HEK293 (cell line): ENCODE measurements around the gene ANO7.

Experiments used
- CTCF ChIA-PET: fragments of 350-600 bp; formaldehyde crosslinking; extraction: SDS; loops from one replicate; lab custom pipeline; 2021; ENCODE audit warnings: antibody characterized with exemption; lab: Yijun Ruan, JAX
- POLR2A ChIA-PET: fragments of 300-600 bp; formaldehyde crosslinking; extraction: SDS; loops from one replicate; lab custom pipeline; 2020; ENCODE audit warnings: antibody characterized with exemption, inconsistent platforms; lab: Yijun Ruan, JAX
- H3K27ac ChIP-seq: fragments of 200-500 bp; sonication (Bioruptor generic); 2 replicates; pipeline ENCODE4 v1.5.1; 2014; ENCODE audit warnings: low read depth, low read length, control low read depth, inconsistent platforms; ENCODE audit errors: extremely low read depth
- H3K36me3 ChIP-seq, 2 experiments: fragments of 200-500 bp in 1 of 2; sonication (Bioruptor generic) in 1 of 2; 1 replicate in 1 of 2; 2 replicates in 1 of 2; pipeline ENCODE4 v1.5.1; 2014 to 2017; ENCODE audit warnings: inconsistent platforms in 2 of 2, low read length in 2 of 2; ENCODE audit not compliant: control insufficient read depth in 2 of 2, insufficient read depth in 1 of 2
- H3K4me1 ChIP-seq: fragments of 200-500 bp; sonication (Bioruptor generic); 2 replicates; pipeline ENCODE4 v1.5.1; 2014; ENCODE audit warnings: mild to moderate bottlenecking, low read length, inconsistent platforms; ENCODE audit not compliant: control insufficient read depth, insufficient read depth
- H3K4me3 ChIP-seq: 2 replicates; pipeline ENCODE4 v1.5.1; 2011; ENCODE audit warnings: low read depth, mild to moderate bottlenecking, control low read depth, low read length, moderate library complexity
- H3K9me3 ChIP-seq: fragments of 200-500 bp; sonication (Bioruptor generic); 2 replicates; pipeline ENCODE4 v1.5.1; 2014; ENCODE audit warnings: low read depth, low read length, inconsistent platforms; ENCODE audit not compliant: control insufficient read depth, insufficient read depth
- GLIS1 ChIP-seq: fragments of 450-650 bp; formaldehyde crosslinking; IDR thresholded peaks from 2 replicates; pipeline ENCODE4 v1.5.1; 2016; ENCODE audit warnings: missing biosample characterization, missing genetic modification characterization
- GLIS2 ChIP-seq: fragments of 450-650 bp; formaldehyde crosslinking; IDR thresholded peaks from 2 replicates; pipeline ENCODE4 v1.5.1; 2016; ENCODE audit warnings: missing biosample characterization, missing genetic modification characterization
- HOXC10 ChIP-seq: sonication (generic); formaldehyde crosslinking; IDR thresholded peaks from 2 replicates; pipeline ENCODE4 v1.8.1; 2023; ENCODE audit warnings: mild to moderate bottlenecking, missing genetic modification reagents
- REST ChIP-seq: fragments of 450-650 bp; formaldehyde crosslinking; IDR thresholded peaks from 2 replicates; pipeline ENCODE4 v1.5.1; 2016; ENCODE audit warnings: missing biosample characterization, missing genetic modification characterization
- ZBTB8A ChIP-seq: fragments of 450-650 bp; formaldehyde crosslinking; IDR thresholded peaks from 2 replicates; pipeline ENCODE4 v1.5.1; 2016; ENCODE audit warnings: missing biosample characterization, missing genetic modification characterization
- ZIC2 ChIP-seq: fragments of 450-650 bp; formaldehyde crosslinking; IDR thresholded peaks from 2 replicates; pipeline ENCODE4 v1.5.1; 2016; ENCODE audit warnings: missing biosample characterization, missing genetic modification characterization
- ZNF16 ChIP-seq: fragments of 450-650 bp; formaldehyde crosslinking; IDR thresholded peaks from 2 replicates; pipeline ENCODE4 v1.5.1; 2016; ENCODE audit warnings: low read depth, missing biosample characterization, missing genetic modification characterization
- ZNF202 ChIP-seq: fragments of 450-650 bp; formaldehyde crosslinking; IDR thresholded peaks from 2 replicates; pipeline ENCODE4 v1.5.1; 2016; ENCODE audit warnings: missing biosample characterization, missing genetic modification characterization, borderline replicate concordance
- ZNF324 ChIP-seq: fragments of 450-650 bp; formaldehyde crosslinking; IDR thresholded peaks from 2 replicates; pipeline ENCODE4 v1.5.1; 2016; ENCODE audit warnings: missing biosample characterization, missing genetic modification characterization
- ZNF391 ChIP-seq: fragments of 450-650 bp; formaldehyde crosslinking; IDR thresholded peaks from 2 replicates; pipeline ENCODE4 v1.5.1; 2016; ENCODE audit warnings: low read depth, missing biosample characterization, missing genetic modification characterization, borderline replicate concordance
- ZNF571 ChIP-seq: fragments of 450-650 bp; formaldehyde crosslinking; IDR thresholded peaks from 2 replicates; pipeline ENCODE4 v1.5.0; 2017; ENCODE audit warnings: missing biosample characterization, missing genetic modification characterization
- ZNF623 ChIP-seq: fragments of 450-650 bp; formaldehyde crosslinking; IDR thresholded peaks from 2 replicates; pipeline ENCODE4 v1.5.1; 2016; ENCODE audit warnings: missing biosample characterization, missing genetic modification characterization
- ZNF692 ChIP-seq: fragments of 450-650 bp; formaldehyde crosslinking; IDR thresholded peaks from 2 replicates; pipeline ENCODE4 v1.5.1; 2016; ENCODE audit warnings: missing biosample characterization, missing genetic modification characterization
- ZSCAN16 ChIP-seq: fragments of 450-650 bp; formaldehyde crosslinking; IDR thresholded peaks from 2 replicates; pipeline ENCODE4 v1.5.1; 2016; ENCODE audit warnings: missing biosample characterization, missing genetic modification characterization
- ZXDB ChIP-seq: fragments of 450-650 bp; formaldehyde crosslinking; IDR thresholded peaks from 2 replicates; pipeline ENCODE4 v1.5.1; 2016; ENCODE audit warnings: missing biosample characterization, missing genetic modification characterization

ANO7 gene

GRCh38 chr2:241197947-241198346 lies 9.5 kb downstream of the ANO7 start (continued):
- TF ChIP-seq REST (tag by site-specific recombination) (no peak), ZNF202 (tag by site-specific recombination) (no peak)

- ChIA-PET CTCF (no interaction called here), POLR2A (no interaction called here)
- TF ChIP-seq ZXDB: no peak
- TF ChIP-seq ZNF692 (tag by site-specific recombination): no peak
- no peak for TF ChIP-seq ZBTB8A (tag by site-specific recombination)
- no peak for TF ChIP-seq ZNF16
- TF ChIP-seq ZNF623 (tag by site-specific recombination): no peak
- no peak for TF ChIP-seq HOXC10 (CRISPR knock-in tag)
- TF ChIP-seq ZSCAN16 (tag by site-specific recombination): no peak
- TF ChIP-seq ZNF324 (tag by site-specific recombination): no peak
- TF ChIP-seq GLIS2 (tag by site-specific recombination): no peak
- no peak for TF ChIP-seq ZNF571
- H3K4me3 ChIP-seq: no peak overlapping the region
- no peaks in the 10 kb centered on the region for H3K36me3 ChIP-seq
- H3K27ac ChIP-seq: no peak overlapping the region
- no peaks in the 10 kb centered on the region for H3K9me3 ChIP-seq
- H3K4me1 ChIP-seq: no peaks in the 10 kb centered on the region
These were observed 10.2 kb downstream of the ANO7 start for GRCh38 chr2:241198381-241199279.

GRCh38 chr2:241199286-241199685 lies 10.8 kb downstream of the ANO7 start:
- Histone ChIP-seq H3K27ac (no peak overlapping the region), H3K36me3 (no peaks in the 10 kb centered on the region), H3K4me1 (no peaks in the 10 kb centered on the region), H3K4me3 (no peak overlapping the region), H3K9me3 (no peaks in the 10 kb centered on the region)
- POLR2A ChIA-PET: no interaction called here
- CTCF ChIA-PET: no interaction called here
- TF ChIP-seq ZNF391 (tag by site-specific recombination): no peak
- peak; percentile 44; the same call in 1 of the 2 replicates for TF ChIP-seq ZIC2
- 0 out of 2 replicates have a peak, but pooled peaks have one; percentile 8 for TF ChIP-seq GLIS1 (tag by site-specific recombination)
